K562 (cell line): Measurements from ENCODE around the gene SNX25. TPM values are rescaled to one million over a fixed set of nuclear protein-coding genes. Genes with fewer than 3 reads are reported as not detected.

ENCODE experiments used
- ATAC-seq: fragments of 200-7000 bp; cut with Tn5 transposase; 3 replicates; pipeline ENCODE4 v1.9.1; 2020; ENCODE audit warnings: moderate library complexity
- BruUV-seq: library from RNA; stranded (reverse); fragments of 400-500 nt; replicated peaks from 2 replicates; lab custom pipeline; 2021; lab: Mats Ljungman, UMichigan
- CTCF ChIA-PET: fragments of 300-600 bp; formaldehyde crosslinking; extraction: SDS; loops from one replicate; lab custom pipeline; 2021; ENCODE audit warnings: low intra/inter-chr PET ratio; lab: Yijun Ruan, JAX
- POLR2A ChIA-PET: fragments of 300-600, 350-650 bp; sonication (Branson Sonifier 250); formaldehyde crosslinking; extraction: SDS; loops from one replicate; lab custom pipeline; 2021; ENCODE audit warnings: antibody characterized with exemption, inconsistent platforms; lab: Yijun Ruan, JAX
- DNase-seq, 4 experiments: peaks; one replicate each; pipeline versions ENCODE4 v3.0.0 to v3.0.0-alpha.2; 2011 to 2018; ENCODE audit warnings: low spot score in 3 of 4, mixed read lengths in 3 of 4; ENCODE audit errors: extremely low read depth in 1 of 4
- FAIRE-seq: peaks from 2 replicates; lab custom pipeline; 2011; peaks lifted over from hg19 to GRCh38; lab: Jason Lieb, UNC
- H2AFZ ChIP-seq: 2 replicates; pipeline ENCODE4 v1.6.0; 2011; ENCODE audit warnings: low read depth, low read length, control low read depth, inconsistent platforms
- H3K27ac ChIP-seq: fragments of 200-600 bp; 3 replicates; pipeline ENCODE4 v1.8.0; 2011; ENCODE audit warnings: low read depth, mild to moderate bottlenecking, control low read depth, inconsistent platforms, low read length, moderate library complexity, mixed read lengths; ENCODE audit errors: extremely low read depth
- H3K27me3 ChIP-seq, 2 experiments: fragments of 300-600 bp in 1 of 2; 2 replicates in 1 of 2; 3 replicates in 1 of 2; pipeline versions ENCODE4 v1.6.0 to v1.8.0; 2011; ENCODE audit warnings: inconsistent platforms in 2 of 2, low read length in 2 of 2, mild to moderate bottlenecking in 1 of 2, mixed read lengths in 1 of 2, moderate library complexity in 1 of 2; ENCODE audit not compliant: control insufficient read depth in 2 of 2, insufficient read depth in 2 of 2
- H3K36me3 ChIP-seq: fragments of 300-600 bp; 3 replicates; pipeline ENCODE4 v1.8.0; 2011; ENCODE audit warnings: mild to moderate bottlenecking, low read length, inconsistent platforms; ENCODE audit not compliant: control insufficient read depth, insufficient read depth
- H3K4me1 ChIP-seq, 2 experiments: fragments of 200-600 bp in 1 of 2; replicated peaks in 1 of 2; 2 replicates in 1 of 2; 3 replicates in 1 of 2; pipeline versions ENCODE4 v1.5.1 to v1.8.0; 2011; ENCODE audit warnings: inconsistent platforms in 2 of 2, low read length in 2 of 2, mild to moderate bottlenecking in 1 of 2, mixed read lengths in 1 of 2, moderate library complexity in 1 of 2; ENCODE audit not compliant: control insufficient read depth in 2 of 2, insufficient read depth in 2 of 2
- H3K4me2 ChIP-seq: 2 replicates; pipeline ENCODE4 v1.6.1; 2011; ENCODE audit warnings: low read length, control low read depth, inconsistent platforms, mixed read lengths; ENCODE audit not compliant: insufficient read depth
- H3K4me3 ChIP-seq: fragments of 200-600 bp; sonication (generic), shearing (Covaris generic); 2 replicates; pipeline ENCODE4 v1.5.1; 2016; ENCODE audit warnings: control low read depth, inconsistent platforms
- H3K79me2 ChIP-seq: fragments of 200-600 bp; 3 replicates; pipeline ENCODE4 v1.8.0; 2011; ENCODE audit warnings: low read length, inconsistent platforms; ENCODE audit not compliant: control insufficient read depth, insufficient read depth
- H3K9ac ChIP-seq, 2 experiments: 2 replicates each; pipeline versions ENCODE4 v1.6.0 to v1.6.1; 2011; ENCODE audit warnings: low read depth in 2 of 2, low read length in 2 of 2, control low read depth in 1 of 2, inconsistent platforms in 1 of 2, mild to moderate bottlenecking in 1 of 2, mixed read lengths in 1 of 2; ENCODE audit not compliant: insufficient read depth in 1 of 2
- H3K9me1 ChIP-seq: one replicate; pipeline ENCODE4 v1.6.0; 2011; ENCODE audit warnings: inconsistent platforms, mild to moderate bottlenecking, low read length, moderate library complexity; ENCODE audit not compliant: control insufficient read depth, insufficient read depth
- H3K9me3 ChIP-seq: replicated peaks from 2 replicates; pipeline ENCODE4 v1.5.1; 2011; ENCODE audit warnings: low read depth, low read length, inconsistent platforms; ENCODE audit not compliant: control insufficient read depth, insufficient read depth
- H4K20me1 ChIP-seq: replicated peaks from 2 replicates; pipeline ENCODE4 v1.6.1; 2011; ENCODE audit warnings: low read length, inconsistent platforms, mixed read lengths; ENCODE audit not compliant: control insufficient read depth, insufficient read depth
- ZNF316 ChIP-seq: fragments of 450-650 bp; IDR thresholded peaks from 2 replicates; pipeline ENCODE4 v1.6.1; 2016
- ZNF785 ChIP-seq: fragments of 250-450 bp; sonication (Bioruptor Pico); IDR thresholded peaks from 2 replicates; pipeline ENCODE4 v1.4.0; 2020; ENCODE audit warnings: mild to moderate bottlenecking
- WGBS: fragments of 100-300 bp; shearing (Covaris generic); methylation state at CpG from one replicate; pipeline ENCODE4 v1.1.6; 2016; ENCODE audit warnings: low coverage, mixed read lengths; ENCODE audit not compliant: insufficient coverage; ENCODE audit errors: missing lambda C conversion rate; 5-methylcytosine and 5-hydroxymethylcytosine counted together
- in situ Hi-C: fragments of 300-500 bp; cut with MboI; formaldehyde crosslinking; loops from 4 replicates; pipeline ENCODE4 v1.15.0; 2018; ENCODE audit warnings: inconsistent platforms, mixed read lengths
- intact Hi-C: fragments of 100-400 bp; cut with micrococcal nuclease; formaldehyde crosslinking; loops from 2 replicates; pipeline ENCODE4 v1.14.2; 2022
- polyA plus RNA-seq, 8 experiments: library from polyadenylated mRNA; depleted of rRNA in 4 of 8; stranded (reverse) in 5 of 8; unstranded in 3 of 8; fragments of >200 nt; fragmentation: Nextera tagmentation in 2 of 8; fragmentation: Illumina TruSeq in 1 of 8; extraction: Ambion mirVana in 2 of 8; extraction: Trizol in 1 of 8; gene quantifications; 2 replicates each; pipeline versions ENCODE4 v1.2.1 to v1.2.3, GENCODE V29; 2011 to 2014; ENCODE audit warnings: inconsistent platforms in 1 of 8, missing spikeins in 1 of 8
- total RNA-seq, 7 experiments: library from RNA; depleted of rRNA in 6 of 7; stranded (reverse); fragments of >200 nt in 6 of 7; fragmentation: Illumina TruSeq in 2 of 7; extraction: Trizol in 2 of 7; gene quantifications; 2 replicates each; pipeline versions ENCODE4 v1.2.1 to v1.2.3, GENCODE V29; 2011 to 2021; ENCODE audit warnings: low replicate concordance in 1 of 7
- TF ChIP-seq, protein P1 (sequence below): IDR thresholded peaks from 2 replicates; pipeline ENCODE4 v1.6.1; 2014; ENCODE audit warnings: antibody characterized with exemption

SNX25 gene
- total and polyA plus RNA-seq, 9 of the 15 experiments (the other 6 are each of a cell fraction or from before 2014, with no cell fraction given): 2.5 to 23.4 (median 13.3) TPM

DNA sequence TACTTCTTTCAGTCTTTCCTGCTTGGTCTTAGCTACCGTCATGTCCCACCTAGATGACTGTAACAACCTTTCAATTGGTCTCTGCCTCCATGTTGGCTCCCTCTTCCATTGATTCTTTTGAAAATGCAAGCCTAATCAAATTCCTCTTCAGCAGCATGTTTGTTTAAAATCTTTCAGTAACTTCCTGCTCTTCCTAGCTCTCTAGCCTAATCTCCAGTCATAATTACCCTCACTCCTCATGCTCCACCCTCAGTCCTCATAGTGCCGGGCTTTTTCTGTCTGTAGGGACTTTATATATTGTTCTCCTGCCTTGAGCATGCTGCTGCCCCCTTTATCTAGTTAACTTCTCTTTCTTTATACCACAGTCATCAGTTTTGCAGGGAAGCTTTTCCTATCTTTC lies 12.1 kb downstream of the SNX25 start:
- H4K20me1 ChIP-seq: no peaks in the 10 kb centered on the region
- H3K4me3 ChIP-seq: no peak overlapping the region
- intact Hi-C loops (no loop called here), in situ Hi-C loops (no loop called here)
- H3K36me3 ChIP-seq: no peaks in the 10 kb centered on the region
- no peaks in the 10 kb centered on the region; a peak in 1 of 5 replicates for H3K4me1 ChIP-seq
- peaks cover 8% of the 10 kb centered on the region for H3K79me2 ChIP-seq
- no peaks in the 10 kb centered on the region for H3K27me3 ChIP-seq
- H3K4me2 ChIP-seq: no peak overlapping the region
- no peak overlapping the region for H3K9ac ChIP-seq
- 0 out of 2 replicates have a peak, but pooled peaks have one; percentile 12 for TF ChIP-seq ZNF316
- TF ChIP-seq ZNF785: no peak
- ChIA-PET CTCF (no interaction called here), POLR2A (no interaction called here)
- no peak for FAIRE-seq
- no peak overlapping the region for H3K27ac ChIP-seq
- DNase-seq: no peak
- H2AFZ ChIP-seq: no peak overlapping the region
- 80% methylated on average over 2 of the region's 2 CpGs for WGBS
- no peaks in the 10 kb centered on the region for H3K9me1 ChIP-seq
- ATAC-seq: no peak
- no TSS peak for BruUV-seq
- no peaks in the 10 kb centered on the region for H3K9me3 ChIP-seq

DNA sequence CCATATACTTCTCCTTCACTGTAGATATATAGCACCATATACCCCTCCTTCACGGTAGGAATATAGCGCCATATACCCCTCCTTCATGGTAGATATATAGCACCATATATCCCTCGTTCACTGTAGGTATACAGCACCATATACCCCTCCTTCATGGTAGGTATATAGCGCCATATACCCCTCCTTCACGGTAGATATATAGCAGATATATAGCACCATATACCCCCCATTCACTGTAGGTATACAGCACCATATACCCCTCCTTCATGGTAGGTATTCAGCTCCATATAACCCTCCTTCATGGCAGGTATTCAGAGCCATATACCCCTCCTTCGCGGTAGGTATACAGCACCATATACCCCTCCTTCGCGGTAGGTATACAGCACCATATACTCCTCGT lies 12.5 kb downstream of the SNX25 start:
- Histone ChIP-seq H3K27me3 (no peaks in the 10 kb centered on the region), H3K36me3 (no peaks in the 10 kb centered on the region)

More for the DNA sequence above, 12.5 kb downstream of the SNX25 start:
- no peak overlapping the region for H3K9ac ChIP-seq
- no peak for DNase-seq
- H3K4me1 ChIP-seq: no peaks in the 10 kb centered on the region; a peak in 1 of 5 replicates
- no peak overlapping the region for H3K4me2 ChIP-seq
- no peak for ATAC-seq
- TF ChIP-seq, protein P1, sequence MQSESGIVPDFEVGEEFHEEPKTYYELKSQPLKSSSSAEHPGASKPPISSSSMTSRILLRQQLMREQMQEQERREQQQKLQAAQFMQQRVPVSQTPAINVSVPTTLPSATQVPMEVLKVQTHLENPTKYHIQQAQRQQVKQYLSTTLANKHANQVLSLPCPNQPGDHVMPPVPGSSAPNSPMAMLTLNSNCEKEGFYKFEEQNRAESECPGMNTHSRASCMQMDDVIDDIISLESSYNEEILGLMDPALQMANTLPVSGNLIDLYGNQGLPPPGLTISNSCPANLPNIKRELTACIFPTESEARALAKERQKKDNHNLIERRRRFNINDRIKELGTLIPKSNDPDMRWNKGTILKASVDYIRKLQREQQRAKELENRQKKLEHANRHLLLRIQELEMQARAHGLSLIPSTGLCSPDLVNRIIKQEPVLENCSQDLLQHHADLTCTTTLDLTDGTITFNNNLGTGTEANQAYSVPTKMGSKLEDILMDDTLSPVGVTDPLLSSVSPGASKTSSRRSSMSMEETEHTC: no peak
- H3K4me3 ChIP-seq: no peak overlapping the region
- ChIA-PET CTCF (no interaction called here), POLR2A (interaction anchor here (0.8 kb wide), 1 partner anchor 722 kb away, joined by 3 read pairs; no protein-coding TSS in a partner anchor)
- in situ Hi-C loops (no loop called here), intact Hi-C loops (no loop called here)
- peaks cover 6% of the 10 kb centered on the region for H3K79me2 ChIP-seq
- no peaks in the 10 kb centered on the region for H4K20me1 ChIP-seq
- no peak for FAIRE-seq
- H3K9me3 ChIP-seq: no peaks in the 10 kb centered on the region
- H3K27ac ChIP-seq: no peak overlapping the region
- no TSS peak for BruUV-seq
- no peak overlapping the region for H2AFZ ChIP-seq
- 32% methylated on average over 5 of the region's 10 CpGs for WGBS
- H3K9me1 ChIP-seq: no peaks in the 10 kb centered on the region
